Stimulated activated CD4-positive, alpha-beta T cell treated with anti-CD3 and anti-CD28 coated beads, Interleukin-2, amount 100 ng/mL, for 4 hours (primary cell): ENCODE results near the gene HOGA1.
"Not testable (repeated sequence)": the region's sequence is repeated elsewhere in the genome, so short reads cannot be mapped to it uniquely, and the experiment has no call there.

ENCODE experiments used
- DNase-seq: peaks from one replicate; pipeline ENCODE4 v3.0.0-alpha.2; 2020; ENCODE audit warnings: low read depth

Gene HOGA1

GRCh38 chr10:97555541-97555940, 28.6 kb upstream of the HOGA1 start:
- not testable (repeated sequence) for DNase-seq

- not testable (repeated sequence) for DNase-seq
Observed at GRCh38 chr10:97560731-97561381, 23.3 kb upstream of the HOGA1 start.

DNA sequence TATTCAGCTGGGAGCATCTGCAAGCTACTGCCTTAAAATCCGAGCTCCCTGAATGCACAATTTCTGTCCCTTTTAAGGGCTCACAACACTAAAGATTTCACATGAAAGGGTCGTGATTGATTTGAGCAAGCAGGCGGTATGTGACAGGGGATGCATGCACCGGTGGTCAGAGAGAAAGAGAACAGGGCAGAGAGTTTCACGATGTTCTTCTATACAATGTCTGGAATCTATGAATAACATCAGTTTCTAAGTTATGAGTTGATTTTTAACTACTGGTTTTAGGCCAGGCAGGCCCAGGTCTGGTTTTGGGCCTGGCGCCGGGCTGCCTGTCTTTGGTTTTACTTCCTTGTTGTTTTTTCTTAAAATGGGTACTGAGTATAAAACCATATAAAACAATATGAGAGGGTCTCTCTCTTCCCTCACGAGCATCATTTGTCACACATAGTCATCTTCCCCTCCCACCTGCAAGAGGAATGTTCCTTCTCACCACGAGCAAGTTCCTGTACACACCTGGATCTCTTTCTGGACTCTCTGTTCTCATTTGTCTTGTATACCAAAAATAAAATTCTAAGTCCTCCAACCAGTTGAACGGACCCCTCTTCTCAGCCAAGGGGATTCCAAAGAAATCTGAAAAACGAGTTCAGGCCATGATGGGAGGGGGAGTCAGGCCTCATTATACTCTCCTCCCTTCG, 22.7 kb upstream of the HOGA1 start:
- DNase-seq, result not testable (repeated sequence)

GRCh38 chr10:97562329-97562728, 21.9 kb upstream of the HOGA1 start:
- DNase-seq, result not testable (repeated sequence)

DNA sequence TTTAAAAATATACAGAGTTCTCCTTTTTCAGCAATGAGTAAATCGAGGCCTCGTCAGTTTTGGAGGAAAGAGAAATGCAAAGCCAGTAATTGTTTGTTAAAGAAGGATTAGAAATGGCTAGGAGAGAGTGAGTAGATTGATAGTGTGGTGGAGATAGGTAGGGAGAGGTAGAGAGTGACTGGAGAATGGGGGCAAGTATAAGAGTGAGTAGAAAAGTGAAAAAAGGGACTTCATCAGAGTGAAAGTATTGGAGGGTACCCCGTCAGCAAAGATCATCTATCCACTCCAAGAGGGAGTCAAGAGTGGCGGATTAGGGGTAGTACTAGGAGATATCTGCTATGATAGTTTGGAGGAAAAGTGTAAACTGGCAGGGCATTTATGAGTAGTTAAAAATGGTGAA, 20.9 kb upstream of the HOGA1 start:
- DNase-seq, result no peak

GRCh38 chr10:97564776-97565175, 19.4 kb upstream of the HOGA1 start:
- DNase-seq, result no peak

GRCh38 chr10:97566336-97566996, 17.7 kb upstream of the HOGA1 start:
- DNase-seq, result no peak

- DNase-seq, result no peak
Observed at GRCh38 chr10:97567891-97568290, 16.3 kb upstream of the HOGA1 start.

GRCh38 chr10:97570146-97570788, 13.9 kb upstream of the HOGA1 start:
- no peak for DNase-seq

GRCh38 chr10:97570789-97571471, 13.3 kb upstream of the HOGA1 start:
- no peak for DNase-seq

DNA sequence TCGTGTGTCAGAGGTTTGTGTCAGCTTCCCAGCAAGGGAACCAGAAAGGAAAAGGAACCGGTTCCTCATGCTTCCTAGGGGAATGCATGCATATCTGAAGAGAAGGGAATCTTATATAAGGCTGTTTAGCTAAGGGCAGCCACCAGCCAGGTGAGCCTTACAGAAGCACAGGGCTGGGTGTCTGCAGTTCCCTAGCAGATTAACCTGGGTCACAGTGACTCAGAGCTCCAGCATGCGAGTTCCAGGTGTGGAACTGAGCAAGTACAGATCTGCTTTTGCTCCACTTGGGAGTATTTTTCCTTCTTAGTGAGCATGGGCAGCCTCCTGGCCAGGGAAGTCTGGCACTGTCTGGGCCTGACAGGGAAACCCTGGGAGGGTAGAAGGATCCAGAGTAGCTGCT, 12.6 kb upstream of the HOGA1 start:
- DNase-seq, result no peak

DNA sequence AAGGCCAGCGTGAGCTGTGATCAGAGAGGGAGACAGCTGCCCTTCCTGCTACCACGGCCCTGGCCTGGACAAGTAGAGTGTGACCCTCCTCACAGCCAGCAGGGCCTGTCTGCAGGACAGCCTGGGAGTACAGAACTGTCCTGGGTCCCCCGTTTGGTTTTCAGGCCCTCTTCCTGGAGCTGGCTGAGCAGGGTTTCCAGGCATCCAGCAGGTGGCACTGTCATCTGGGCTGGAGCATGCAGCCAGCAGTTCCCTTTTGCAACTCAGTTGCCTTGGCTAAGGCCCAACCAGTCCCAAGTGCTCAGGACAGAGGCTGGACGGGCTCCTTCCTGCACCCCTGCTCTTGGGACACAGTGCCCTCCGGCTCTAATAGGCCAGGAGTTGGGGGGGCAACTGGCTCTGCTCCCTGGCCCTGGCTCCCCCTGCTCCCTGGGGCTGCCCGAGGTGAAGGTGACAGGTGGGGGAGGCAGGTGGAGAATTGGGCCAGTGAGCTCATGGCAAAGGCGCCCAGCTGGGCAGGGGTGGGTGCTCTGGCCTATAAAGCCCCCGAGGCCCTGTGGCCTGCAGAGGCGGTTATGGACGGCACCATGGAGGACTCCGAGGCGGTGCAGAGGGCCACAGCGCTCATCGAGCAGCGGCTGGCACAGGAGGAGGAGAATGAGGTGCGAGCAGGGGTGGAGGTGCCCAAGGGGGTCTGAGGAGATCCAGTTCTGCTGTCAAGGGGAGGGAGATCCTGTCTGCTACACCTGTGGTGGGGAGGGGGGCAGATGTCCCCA, 11.8 kb upstream of the HOGA1 start, which contains the start of gene ANKRD2:
Gene ANKRD2, plus strand, starts transcription at position 566 of the 776 bp plus-strand sequence. Its CDS starts 10 bp downstream, at position 576.
- peak; percentile 29 for DNase-seq

- DNase-seq, result no peak
Observed at GRCh38 chr10:97573021-97573420, 11.2 kb upstream of the HOGA1 start.

DNA sequence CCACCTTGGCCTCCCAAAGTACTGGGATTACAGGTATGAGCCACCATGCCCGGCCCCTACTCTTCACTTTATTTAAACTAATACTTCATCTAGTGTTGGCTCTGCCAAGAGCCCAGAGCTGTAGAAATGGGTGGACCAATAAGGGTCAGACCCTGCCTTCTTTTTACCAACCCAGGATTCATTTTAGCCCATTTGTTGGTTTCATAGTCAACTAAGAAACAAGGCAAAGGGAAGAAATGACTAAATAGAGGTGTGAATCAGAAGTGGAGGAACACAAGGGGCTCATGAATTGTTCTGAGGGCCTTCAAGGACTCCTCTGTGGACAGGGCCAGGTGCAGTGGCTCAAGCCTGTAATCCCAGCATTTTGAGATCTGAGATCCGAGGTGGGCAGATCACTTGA, 10.5 kb upstream of the HOGA1 start:
- DNase-seq, result no peak

GRCh38 chr10:97574374-97575126, 9.6 kb upstream of the HOGA1 start:
- no peak for DNase-seq

GRCh38 chr10:97575127-97575668, 9.0 kb upstream of the HOGA1 start:
- no peak for DNase-seq

GRCh38 chr10:97576487-97576886, 7.7 kb upstream of the HOGA1 start:
- not testable (repeated sequence) for DNase-seq

- no peak for DNase-seq
Observed at GRCh38 chr10:97577701-97578100, 6.5 kb upstream of the HOGA1 start.

DNA sequence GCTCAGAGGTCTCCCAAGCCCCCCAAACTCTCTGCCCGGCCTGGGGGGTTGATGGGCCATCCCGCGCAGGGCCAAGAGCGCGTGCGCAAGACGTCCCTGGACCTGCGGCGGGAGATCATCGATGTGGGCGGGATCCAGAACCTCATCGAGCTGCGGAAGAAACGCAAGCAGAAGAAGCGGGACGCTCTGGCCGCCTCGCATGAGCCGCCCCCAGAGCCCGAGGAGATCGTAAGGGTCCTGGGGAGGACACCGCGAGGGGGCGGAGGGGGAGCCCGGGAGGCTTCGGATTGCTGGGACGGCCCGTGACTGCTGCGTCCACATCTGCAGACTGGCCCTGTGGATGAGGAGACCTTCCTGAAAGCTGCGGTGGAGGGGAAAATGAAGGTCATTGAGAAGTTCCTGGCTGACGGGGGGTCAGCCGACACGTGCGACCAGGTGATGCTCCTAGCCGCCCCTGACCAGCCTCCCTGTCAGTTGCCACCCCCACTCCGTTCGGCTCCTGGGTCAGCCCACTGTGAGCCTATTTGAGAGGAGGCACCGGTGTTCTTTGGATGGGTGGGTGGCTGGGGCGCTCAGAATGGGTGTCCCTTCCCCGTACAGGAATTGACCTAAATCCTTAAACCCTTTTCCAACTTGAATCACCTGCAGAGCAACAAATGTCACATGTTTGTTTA, 5.9 kb upstream of the HOGA1 start:
- DNase-seq, result no peak
